DMS 273 (cell line): ENCODE data around the gene FAM118B.

Experiments used
- DNase-seq: peaks from one replicate; lab custom pipeline; 2025; ENCODE audit not compliant: unreplicated experiment; lab: John Stamatoyannopoulos, UW

Gene FAM118B

DNA sequence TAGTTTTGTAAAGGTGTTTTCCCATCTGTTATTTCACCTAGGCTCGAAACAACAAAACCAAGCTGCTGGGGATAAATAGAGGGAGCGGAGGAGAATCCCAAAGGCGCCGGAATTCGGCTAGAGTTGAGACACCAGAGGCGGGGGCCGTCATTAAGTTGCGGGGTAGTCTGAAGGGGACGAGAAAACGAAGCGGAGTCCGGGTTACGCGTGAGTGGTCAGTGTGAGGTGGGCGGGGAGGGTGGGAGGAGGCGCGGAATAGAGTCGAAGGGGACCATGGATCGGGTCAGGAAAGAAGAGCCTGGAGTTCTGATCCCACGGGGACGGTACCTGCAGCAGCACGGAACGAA lies 56.8 kb downstream of the FAM118B start:
- DNase-seq = peak; percentile 49

DNA sequence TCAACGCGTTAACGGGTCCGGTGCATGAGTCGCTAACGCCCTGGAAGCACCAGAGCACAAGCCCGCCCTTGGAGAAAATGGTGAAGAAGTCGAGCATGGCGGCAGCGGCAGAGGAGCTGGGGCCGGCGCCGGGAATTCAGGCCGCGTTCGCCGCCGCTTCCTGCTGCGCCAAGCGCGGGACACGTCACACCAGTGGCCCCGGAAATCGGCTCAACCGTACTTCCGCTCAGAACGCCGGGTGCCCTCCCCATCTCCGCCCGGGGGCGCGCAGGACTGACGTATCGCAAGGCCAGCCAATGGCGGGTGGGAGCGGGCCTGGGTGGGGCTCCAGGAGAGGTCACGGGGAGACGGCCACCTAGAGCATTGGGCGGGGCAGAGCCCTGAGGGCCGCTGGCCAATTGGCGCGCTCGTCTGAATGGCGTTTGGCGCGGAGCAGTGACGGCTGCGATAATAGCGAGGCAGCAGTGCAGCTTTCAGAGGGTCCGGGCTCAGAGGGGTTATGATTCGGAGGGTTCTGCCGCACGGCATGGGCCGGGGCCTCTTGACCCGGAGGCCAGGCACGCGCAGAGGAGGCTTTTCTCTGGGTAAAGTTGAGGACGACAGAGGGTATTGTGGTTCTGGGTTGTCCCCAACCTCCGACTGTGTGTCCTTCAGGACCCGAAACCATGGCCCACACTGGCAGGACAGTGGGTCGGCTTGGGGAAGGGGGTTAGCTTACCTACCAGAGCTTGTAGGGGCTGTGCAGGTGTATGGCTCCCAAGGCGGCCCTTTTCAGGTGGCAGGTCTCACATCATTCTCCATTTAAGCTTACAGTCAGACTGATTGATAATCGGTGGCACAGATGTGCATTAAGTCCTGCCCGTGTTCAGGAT lies 57.4 kb downstream of the FAM118B start, which contains the start of the genes FOXRED1 and SRPRA:
Gene FOXRED1 (plus strand): TSS at position 447 of the 872 bp plus-strand sequence. CDS start 53 bp downstream, at position 500.
Gene SRPRA (minus strand): TSS at position 188 of the 872 bp plus-strand sequence. CDS start 91 bp downstream, at position 97.
- peak; percentile 99 for DNase-seq

DNA sequence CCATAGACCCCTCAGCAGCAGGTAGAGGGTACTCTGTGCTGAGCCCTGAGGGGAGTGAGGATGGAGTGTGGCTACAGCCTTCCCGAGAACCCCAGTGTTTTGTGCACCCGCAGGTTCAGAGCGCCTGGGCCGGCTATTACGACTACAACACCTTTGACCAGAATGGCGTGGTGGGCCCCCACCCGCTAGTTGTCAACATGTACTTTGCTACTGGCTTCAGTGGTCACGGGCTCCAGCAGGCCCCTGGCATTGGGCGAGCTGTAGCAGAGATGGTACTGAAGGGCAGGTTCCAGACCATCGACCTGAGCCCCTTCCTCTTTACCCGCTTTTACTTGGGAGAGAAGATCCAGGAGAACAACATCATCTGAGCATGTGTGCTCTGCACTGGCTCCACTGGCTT lies 65.7 kb downstream of the FAM118B start:
- DNase-seq = no peak

DNA sequence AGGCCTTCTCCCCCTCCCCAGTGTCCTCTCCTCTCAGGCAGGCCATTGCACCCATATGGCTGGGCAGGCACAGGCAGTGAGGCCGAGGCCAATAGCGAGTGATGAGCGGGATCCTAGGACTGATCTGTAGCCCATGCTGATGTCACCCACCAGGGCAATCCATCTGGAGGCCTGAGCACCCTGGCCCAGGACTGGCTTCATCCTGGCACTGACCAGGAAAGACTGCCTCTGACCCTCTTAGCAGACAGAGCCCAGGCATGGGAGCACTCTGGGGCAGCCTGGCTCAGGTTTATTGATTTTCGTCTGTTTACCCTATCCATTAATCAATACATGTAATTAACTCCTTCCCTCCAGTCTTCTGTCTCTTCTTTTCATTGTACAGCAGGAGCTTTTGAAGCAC lies 66.2 kb downstream of the FAM118B start:
- DNase-seq = no peak

DNA sequence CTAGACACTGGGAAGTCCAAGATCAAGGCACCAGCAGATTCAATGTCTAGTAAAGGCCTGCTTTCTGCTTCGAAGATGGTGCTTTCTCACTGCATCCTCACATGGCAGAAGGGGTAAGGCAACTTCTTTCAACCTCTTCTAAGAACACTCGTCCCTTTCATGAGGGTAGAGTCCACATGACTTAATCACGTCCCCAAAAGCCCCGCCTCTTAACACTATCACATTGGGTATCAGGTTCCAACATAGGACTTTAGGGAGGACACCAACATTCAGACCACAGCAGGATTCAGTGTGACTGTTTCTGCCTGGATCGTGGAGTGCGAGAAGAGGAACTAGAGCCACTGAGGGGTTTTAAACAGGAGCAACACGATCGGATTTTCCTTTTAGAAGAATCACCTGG lies 67.6 kb downstream of the FAM118B start:
- DNase-seq = no peak

DNA sequence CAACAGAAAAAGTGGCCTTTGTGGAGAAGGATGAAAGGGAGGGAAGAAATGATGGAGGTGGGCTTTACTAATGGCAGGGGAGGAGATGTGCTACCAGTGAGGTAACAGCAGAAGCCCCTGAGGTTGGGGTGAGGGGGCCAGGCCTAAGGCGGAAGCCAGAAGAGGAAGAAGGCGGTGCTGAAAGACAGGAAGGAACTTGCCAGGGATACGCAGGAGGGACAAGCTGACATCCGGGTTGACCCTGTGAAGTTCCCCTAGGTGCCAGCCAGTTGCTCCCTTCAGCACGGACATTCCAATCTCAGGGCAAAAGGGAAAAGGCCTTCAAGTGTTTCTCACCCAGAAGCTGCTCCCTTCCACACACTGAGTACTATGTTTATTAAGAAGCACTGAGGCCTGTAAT lies 69.0 kb downstream of the FAM118B start:
- no peak for DNase-seq

DNA sequence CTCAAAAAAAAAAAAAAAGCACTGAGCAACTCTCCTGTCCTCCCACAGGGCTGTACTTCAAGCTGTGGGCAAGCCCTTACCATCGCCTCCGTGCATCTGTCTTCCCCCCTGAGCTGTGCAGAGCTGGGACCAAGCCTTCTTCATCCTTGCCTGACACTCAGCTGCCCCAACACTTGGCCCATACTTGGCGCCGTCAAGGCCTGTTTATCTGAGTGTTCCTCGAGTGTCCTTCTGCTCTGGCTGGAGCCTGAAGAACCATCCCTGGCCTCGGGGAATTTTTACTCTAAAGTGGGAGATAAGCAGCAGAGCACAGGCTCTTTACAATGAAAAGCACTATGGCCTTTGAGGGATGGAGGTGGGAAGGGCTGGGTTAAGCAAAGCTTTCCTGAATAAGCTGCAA lies 69.7 kb downstream of the FAM118B start:
- DNase-seq = no peak

DNA sequence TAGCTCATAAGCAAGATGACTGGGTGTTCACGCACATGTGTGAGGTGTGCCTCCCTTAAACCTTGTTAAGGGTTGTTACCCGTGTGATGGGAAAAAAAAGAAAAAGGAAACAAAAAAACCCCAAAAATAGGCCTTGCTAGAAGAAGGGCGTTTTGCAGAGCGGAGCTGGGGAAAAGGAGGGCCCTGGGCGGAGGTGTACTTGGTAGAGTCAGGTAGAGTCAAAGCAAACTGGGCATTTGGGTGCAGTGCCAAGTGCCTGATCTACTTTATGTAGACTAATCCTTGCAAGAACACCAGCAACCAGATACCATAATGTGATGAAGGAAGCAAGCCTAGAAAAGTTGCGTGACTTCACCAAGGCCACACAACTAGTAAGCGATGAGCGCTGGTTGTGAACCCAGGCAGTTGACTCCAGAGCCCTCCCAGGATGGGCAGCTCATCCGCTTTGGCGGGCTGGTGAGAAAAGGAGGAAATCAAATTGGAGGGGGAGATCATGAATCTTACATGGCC lies 70.1 kb downstream of the FAM118B start:
- DNase-seq = peak; percentile 34

DNA sequence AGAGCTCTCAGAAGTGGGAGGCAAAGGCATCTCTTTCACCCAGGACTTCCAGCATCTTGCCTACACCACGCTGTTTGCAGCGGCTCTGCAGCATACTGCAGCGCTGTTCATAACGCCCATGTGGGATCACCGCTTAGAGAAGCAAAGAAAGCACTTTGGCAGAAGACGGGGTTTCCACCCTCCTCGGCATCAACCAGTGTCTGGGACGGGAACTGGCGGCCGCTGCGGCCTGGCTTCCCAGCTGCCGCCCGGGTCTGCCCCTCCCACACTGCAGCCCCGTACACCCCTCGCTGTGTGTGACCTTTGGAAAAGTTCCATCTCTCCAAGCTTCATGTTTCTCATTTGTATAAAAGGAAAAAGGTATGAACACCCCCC lies 70.8 kb downstream of the FAM118B start:
- DNase-seq = peak; percentile 70

DNA sequence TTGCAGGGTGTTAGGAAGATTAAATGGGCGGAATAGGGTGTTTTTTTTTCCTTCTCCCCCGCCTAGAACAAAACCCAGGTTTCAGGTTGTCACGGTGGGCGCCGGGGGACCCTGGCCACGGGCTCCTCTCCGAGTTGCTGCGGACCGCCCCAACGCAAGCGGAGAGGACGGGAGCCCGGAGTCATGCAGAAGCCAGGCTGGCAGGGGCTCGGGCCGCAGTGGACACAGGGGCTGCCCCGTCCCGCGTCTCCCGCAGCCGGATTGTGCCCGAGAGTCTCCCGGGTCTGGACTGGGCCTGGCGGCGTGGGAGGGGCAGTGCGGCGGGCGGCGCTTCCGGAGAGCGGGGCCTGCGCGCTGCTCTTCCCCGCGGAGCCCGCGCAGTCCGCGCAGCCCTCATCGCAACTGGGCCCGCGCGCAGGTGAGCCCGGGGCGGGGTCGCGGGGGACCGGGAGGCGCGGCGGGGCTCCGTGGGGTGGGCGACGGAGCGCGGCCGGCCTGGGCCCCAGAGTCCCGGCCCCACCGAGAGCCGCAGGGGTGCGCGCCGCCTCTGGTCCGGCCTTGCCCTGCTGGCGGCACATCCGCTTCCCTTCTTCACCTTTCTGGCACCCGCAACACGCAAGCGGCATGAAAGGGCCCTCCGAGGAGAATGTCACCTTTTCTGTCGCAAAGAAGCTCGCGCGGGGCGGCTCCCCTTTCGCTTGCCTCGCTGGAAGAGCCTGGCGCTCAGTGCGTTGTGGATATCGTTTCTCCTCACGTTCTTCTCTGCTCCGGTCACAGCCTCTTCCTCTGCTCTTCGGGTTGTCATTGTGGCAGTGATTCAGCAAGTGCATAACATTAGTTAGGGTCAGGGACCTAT lies 71.4 kb downstream of the FAM118B start, which contains the start of gene TIRAP:
Gene TIRAP (plus strand): TSS at position 358 of the 856 bp plus-strand sequence. CDS start 7,802 bp downstream, outside the sequence.
- DNase-seq = peak; percentile 60

DNA sequence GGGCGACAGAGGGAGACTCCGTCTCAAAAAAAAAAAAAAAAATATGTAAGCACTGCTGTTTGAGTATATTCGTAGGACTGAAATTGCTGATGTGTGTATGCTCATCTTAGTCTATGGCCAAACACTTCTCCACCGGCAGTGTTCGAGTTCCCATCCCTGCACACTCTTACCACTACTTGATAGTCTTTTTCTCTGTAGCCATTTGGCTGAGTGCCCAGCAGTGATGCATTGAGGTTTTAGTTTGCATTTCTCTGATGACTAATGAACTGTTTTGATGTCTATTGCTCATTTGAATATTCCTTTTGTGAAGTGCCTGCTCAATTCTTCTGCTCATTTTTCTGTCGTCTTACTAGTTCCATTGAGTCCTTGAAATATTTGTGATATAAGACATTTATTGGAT lies 73.2 kb downstream of the FAM118B start:
- DNase-seq = peak; percentile 76

DNA sequence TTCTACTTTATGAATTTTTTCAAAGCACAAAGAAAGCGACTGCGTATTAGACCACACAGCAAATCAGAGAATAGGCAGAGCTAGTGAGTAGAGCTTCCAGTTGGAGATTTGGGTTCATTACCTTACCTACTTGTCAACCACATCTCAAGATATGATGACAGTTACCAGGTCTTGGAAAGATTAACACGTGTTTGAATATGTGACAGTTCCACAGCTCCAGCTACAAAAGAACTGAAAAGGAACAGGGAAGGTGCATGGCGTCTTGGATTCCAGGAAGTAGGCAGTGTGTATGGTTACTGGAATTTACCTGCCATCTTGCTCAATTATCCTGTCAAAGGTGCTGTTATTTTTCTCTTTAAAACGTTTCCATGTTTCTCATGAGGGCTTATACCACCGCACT lies 76.7 kb downstream of the FAM118B start:
- no peak for DNase-seq

DNA sequence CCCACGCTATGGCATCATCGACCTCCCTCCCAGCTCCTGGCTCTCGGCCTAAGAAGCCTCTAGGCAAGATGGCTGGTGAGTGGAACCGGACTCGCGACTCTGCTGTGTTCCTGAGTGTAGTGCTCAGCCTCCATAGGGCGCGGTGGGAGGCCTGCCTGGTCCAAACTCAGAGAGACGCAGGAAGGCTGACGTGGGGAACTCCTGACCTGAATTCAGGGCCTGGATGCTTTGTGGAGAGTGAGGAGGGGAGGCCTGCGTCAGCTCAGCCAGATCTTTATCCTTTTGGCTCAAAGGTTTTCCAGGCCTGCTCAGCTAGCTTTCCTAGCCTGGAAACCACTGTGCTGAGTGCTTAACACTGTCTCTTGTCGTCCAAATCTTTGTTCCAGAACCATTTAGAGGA lies 79.3 kb downstream of the FAM118B start:
- no peak for DNase-seq

DNA sequence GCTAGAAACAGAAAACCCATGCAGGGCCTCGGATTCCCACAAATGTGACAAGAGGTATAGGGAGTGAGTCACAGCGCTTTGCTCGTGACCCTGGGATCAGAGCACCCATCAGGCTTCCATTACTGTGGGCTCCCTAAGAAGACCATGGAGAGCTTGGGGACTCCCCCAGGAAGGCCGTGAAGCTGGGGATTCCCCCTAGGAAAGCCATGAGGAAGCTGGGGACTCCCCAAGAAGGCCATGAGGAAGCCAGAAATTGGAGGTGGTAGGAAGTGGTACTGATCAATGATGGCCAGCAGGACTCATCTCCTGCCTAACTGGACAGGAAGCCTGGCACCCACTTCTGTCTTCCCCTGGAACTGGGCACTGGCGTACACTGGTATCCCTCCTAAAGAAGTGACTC lies 82.1 kb downstream of the FAM118B start:
- DNase-seq = no peak

DNA sequence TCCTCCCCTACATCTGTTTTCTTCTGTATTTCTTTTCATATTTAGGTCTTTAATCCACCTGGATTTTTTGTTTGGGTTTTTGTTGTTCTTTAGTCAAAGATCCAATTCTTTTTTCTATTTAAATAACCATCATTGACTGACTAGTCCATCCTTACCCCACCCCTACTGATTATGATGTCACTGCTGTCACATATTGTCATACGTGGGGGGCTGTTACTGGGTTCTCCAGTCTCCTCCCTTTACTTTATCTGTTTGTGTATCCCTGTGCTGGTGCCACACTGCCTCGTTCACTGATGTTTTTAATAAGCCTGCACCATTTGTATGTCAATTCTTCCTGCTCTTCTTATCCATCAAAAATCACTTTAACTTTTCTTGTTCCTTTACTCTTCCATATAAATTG lies 85.4 kb downstream of the FAM118B start:
- no peak for DNase-seq

DNA sequence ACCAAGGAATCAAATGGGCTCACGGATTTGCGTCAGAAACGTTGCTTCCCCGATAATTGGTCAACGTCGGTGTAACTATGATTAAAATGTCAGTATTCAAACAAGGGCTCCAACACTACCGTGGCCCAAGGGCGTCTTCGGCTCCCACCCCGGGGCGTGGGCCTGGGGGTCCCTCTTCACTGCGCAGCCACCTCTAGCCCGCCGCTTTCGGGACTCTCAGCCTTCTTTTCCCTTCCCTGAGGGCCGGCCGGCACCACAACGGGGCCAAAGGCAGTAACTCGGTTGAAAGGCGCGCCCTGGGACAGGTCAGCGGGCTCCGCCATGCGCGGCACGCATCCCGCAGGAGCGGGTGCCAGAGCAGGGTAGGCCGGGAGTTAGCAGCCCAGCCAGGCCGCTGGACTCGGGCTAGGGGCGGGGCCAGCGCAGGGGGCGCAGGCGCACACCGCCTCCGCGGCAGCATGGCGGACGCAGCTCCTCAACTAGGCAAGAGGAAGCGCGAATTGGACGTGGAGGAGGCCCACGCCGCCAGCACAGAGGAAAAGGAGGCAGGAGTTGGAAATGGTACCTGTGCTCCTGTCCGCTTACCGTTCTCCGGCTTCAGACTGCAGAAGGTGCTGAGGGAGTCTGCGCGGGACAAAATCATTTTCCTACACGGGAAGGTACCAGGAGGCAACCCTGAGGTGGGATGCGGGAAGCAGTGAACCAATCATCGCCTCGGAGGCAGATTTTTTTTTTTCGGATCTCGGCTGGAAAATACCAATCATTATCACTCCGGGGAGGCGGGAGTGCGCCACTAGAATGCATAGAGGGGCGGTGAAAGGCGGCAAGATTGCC lies 92.3 kb downstream of the FAM118B start, which contains the start of gene DCPS:
Gene DCPS (plus strand): TSS at position 438 of the 834 bp plus-strand sequence. CDS start 21 bp downstream, at position 459.
- peak; percentile 91 for DNase-seq

DNA sequence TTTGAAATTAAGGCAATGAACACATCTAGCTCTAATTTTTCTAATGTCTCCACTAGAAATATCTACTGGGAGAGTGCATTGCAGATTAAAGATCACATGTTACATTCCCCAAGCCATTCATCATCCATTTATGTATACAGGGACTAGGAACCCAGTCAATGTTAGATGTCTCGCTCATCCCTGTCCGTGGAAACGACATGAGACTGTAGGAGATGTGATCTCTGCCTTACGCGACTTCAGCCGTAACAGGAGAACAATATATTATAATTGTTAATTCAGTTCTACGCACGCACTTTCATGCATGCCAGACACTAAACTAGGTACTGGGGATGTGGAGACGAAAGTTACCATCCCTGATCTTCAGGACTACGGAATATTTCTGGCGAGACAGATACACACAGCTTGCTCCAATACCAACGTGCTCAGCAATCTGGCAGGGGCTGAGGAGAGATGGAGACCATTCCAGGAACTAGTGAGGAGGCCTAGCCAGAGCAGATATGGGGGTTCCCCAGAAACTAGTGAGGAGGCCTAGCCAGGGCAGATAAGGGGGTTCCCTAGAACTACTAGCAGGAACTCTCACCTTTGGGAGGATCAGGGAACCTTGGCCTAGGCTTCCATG lies 93.0 kb downstream of the FAM118B start:
- DNase-seq = peak; percentile 40

DNA sequence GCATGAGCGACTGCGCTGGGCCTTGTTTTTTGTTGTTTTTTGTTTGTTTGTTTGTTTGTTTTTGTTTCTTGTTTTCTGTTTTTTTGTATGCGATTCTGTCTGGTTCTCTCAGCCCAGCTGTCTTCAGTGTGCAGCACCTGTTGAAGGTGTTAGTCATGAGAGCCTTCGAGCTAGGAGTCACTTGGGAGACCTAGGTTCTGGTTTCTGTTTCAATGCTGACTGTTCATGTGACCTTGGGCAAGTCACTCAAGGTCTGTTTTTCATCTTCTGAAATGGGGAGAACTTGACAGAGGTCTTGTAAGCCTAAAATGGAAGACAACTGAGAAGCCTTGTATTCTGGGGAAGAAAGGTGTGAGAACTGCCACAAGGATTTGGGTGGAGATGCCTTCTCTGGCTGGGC lies 94.1 kb downstream of the FAM118B start:
- no peak for DNase-seq

DNA sequence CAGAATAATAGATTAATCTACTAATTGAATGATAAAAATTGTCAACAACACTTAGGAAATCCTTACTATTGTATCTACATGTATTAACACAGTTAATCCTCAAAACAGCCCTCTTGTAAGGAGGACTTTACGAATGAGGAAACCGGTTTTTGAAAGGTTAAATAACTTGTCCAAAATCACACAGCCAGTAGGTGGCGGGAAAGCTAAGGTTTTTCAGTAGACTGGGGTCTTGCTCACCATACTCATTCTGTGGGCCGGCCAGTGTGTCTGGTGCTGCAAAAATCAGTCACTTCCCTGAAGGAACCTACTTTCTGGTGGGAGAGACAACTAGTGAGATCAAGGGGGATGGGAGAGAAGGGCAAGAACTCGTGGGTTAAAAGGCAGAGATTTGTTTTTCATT lies 96.1 kb downstream of the FAM118B start:
- DNase-seq = peak; percentile 57

DNA sequence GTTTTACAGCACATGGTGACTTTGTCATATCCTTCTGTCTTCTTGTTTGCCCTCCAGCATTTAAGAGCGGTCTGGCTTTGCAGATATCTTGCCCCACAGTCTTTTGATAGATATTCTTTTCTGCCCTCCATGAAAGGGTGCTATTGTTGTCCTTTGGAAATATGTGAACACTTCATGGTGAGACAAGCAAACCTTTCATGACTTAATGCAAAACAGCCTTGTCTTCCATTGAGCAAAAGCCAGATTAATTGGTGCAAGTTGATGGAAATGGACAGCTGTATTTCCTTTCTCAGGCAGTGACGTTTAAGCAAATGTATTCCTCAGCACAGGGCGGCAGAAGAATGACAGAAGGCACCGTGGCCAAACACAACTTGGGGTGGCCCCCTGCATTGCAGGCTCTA lies 96.7 kb downstream of the FAM118B start:
- no peak for DNase-seq
